Measurements from ENCODE around the gene OSBPL8.

The OSBPL8 gene

DNA sequence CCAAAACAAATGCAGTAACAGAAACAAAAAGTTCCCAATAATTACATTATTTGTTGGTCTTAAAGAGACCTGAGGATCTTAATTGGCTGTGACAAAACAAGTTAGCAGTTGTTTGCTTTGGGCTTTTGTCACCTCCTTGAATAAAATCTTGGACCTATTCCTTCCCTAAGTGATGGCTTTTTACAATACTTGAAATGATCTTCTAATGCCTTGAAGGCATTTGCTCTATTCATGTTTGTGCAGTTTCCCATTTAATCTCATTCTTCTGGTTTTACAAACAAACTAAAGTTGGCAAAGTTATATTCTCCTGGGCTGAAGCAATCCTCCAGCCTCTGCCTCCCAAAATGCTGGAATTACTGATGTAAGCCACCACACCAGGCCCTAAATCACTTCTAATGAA, 98.8 kb downstream of the OSBPL8 start:
- no peak for DNase-seq

- no peak for DNase-seq
Measured at GRCh38 chr12:76457818-76458217, 101.8 kb downstream of the OSBPL8 start.

GRCh38 chr12:76457010-76457409, 102.6 kb downstream of the OSBPL8 start:
- no peak for DNase-seq

- DNase-seq: peak; percentile 74
Measured at GRCh38 chr12:76455582-76456345, 103.8 kb downstream of the OSBPL8 start.

DNA sequence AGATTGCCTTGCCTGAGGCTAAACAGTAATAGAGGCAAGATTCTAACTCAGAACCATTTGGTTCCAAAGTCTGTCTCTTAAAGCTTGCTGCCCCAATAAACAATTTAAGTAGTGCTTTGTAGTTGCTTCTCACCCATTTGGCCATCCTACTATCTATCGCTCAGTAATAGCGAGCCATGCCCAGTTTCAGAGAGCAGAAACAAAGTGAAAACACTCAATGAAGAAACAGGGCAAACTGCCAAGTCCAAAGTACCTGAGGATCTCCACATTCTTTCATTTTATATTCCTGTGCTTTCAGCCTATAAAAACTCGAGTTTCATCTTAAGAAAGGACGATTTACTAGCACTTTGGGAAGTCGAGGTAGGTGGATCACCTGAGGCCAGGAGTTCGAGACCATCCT, 108.0 kb downstream of the OSBPL8 start:
- DNase-seq: no peak

DNA sequence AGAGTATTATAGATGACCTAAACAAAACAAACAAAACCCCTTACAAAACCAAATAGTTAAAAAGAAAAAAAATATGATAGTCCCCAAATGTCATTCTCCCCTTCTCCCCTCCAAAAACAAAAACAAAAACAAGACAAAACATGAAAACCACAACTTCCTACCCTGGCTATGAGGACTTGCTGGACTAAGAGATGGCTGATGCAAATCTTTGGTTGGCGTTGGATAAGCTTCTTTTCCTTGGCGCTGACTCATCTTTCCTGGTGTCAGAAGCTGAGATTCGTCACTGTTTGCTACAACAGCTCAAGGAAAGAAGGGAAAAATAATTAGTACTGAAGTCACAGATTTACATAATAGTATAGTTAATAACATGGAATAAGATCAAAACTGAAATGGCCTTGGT, 108.9 kb downstream of the OSBPL8 start:
- peak; percentile 64 for DNase-seq

DNA sequence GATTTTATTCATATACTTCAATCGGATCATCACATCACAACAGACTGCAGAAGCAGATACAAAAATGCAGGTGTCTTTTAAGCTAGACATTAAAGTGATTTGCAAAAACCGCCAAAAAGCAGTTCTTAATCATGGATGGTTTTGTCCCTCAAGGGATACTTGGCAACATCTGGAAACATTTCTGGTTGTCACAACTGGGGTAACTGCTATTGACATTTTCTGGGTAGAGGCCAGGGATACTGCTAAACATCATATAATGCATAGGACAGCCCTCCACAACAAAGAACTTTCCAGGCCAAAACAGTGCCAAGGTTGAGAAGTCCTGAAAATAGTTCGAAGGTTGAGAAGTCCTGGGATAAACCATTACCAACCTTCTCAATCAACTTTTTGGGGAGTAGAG, 109.6 kb downstream of the OSBPL8 start:
- DNase-seq: no peak

GRCh38 chr12:76449583-76449982, 110.0 kb downstream of the OSBPL8 start:
- DNase-seq: no peak

GRCh38 chr12:76449016-76449415, 110.6 kb downstream of the OSBPL8 start:
- no peak for DNase-seq

DNA sequence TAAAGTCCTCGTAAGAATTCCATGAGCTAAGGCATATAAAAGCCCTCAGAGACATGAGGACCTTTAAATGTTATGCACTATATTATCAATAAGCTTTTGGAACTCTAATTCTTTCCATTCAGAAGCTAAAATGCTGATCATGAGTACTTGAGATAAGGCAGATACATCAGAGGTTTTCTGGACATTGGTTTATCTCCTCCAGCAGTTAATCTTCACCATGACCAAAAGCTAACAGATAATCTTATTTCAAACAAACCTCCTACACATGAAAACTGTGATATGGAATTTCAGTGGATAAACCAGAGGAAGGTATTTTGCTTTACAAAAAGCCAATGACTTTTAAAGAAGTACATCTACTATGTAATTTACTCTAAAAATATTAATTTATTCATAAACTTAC, 113.5 kb downstream of the OSBPL8 start:
- DNase-seq: no peak

DNA sequence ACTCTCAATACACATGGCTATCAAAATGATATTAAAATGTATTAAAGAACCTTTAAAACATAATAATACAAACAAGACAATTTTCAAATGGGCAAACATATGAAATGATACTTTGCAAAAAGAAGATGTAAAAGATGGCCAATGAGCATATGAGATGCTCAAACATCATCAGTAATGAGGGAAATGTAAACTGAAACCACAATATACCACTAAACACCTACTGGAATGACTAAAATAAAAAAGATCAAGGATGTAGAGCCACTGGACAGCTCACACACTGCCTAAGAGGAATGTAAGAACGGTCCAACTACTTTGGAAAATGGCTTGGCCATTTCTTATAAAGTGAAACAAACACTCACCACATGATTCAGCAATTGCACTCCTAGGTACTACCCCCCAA, 114.1 kb downstream of the OSBPL8 start:
- DNase-seq: no peak

- no peak for DNase-seq
Measured at GRCh38 chr12:76444408-76444984, 115.1 kb downstream of the OSBPL8 start.

DNA sequence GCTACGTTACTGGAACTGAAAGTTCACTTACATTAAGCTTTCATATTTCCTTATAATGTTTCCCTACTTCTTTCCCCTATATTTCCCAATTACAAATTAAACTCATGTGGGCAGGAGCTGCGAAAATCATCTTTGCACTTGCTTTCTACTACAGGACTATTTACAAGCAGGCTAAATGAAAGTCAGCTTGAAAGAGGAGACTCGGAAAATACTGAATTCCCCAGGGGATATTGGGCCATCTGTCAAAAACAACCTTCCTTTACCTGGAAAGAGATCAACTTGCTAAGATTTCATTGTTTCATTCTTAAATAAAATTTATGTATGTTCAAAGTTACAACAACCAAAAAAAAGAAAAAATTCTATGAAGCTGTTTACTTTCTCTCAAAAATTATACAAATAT, 118.6 kb downstream of the OSBPL8 start:
- DNase-seq: no peak

DNA sequence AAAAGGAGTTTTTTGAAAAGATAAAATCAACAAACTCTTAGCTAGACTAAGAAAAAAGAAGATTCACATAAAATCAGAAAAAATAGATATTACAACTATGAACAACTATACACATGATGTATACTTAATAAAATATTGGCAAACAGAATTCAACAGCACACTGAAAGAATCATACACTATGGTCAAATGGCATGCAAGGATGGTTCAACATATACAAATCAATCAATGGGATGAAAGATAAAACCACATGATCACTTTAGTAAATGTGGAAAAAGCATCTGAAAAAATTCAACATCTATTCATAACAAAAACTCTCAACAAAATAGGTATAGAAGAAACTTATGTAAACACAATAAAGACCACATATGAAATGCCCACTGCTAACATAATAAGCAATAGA, 126.8 kb downstream of the OSBPL8 start:
- no peak for DNase-seq

DNA sequence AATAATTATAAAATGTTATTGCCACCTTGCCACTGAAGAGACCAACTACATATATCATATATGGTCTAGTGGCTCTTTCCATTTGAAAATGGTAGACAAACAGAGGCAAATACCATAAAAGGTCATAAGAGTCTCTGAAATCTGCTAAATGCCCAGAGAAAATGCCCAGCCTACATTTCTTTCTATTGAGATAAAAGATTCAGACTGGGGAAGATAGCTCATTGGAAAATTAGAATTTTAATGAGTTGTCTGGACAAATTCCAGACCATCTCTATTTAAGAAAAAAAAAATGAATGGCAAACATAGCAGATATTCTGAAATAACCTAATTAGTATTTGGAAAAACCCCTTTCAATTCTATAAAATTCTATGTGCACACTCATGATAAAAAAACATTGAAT, 131.5 kb downstream of the OSBPL8 start:
- no peak for DNase-seq

GRCh38 chr12:76426160-76426559, 133.4 kb downstream of the OSBPL8 start:
- DNase-seq: no peak

- DNase-seq: no peak
Measured at GRCh38 chr12:76424941-76425340, 134.6 kb downstream of the OSBPL8 start.

DNA sequence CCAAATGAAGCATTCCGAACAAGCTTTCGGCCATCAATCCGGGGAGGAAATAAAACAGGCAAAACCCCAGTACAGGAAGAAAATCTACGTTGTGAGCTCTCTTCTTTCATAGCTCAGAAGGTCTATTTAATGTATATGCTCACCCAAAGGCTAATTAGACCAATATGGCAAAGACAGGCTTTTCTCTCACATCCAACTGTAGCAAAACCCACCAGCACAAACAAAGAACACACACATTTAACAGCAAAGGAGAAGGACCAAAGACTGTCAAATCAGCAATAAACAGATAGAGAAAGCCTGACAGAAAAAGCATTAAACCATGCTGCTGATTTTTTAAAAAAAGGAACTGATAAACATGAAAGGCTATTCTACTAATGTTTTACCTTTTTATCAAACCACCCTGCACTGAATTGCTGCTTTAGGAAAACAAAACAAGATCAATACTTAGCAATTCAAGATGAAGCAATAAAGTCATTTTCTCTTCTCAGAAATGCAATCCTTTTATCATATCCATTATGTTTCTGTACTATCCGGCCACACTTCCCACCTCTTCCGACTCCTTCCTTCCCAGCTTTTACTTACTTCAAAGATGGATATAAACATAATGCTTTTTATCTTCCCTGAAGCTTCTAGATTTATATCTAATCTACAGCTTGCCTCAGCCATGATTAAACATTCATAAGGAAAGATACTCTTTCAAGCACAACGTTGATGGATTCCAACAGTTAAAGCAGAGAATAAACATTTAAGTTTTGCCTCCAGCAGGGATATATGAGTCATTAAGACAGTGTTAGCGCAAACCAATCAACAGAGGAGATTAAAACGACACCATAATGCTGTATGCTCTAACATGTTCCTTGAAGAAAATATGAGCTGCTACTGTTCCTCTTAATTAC, 136.8 kb downstream of the OSBPL8 start:
- DNase-seq: no peak

DNA sequence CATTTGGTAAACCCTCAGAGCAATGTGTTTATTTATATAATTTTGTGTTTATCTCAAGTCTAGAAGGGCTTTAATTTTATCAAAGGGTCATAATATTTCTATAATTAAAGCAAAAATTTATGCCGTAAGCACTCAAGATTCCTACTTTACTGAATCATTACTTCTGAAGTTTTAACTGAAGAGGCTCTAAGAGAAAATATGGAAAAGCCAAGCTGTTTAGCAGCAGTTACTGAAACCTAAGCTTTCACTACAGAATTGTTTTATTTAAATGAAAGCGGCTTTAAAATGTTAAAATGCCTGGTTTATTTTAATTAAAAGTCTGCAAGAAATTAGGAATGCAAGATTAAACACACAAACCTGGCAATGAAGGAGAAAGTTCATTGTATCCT, 137.4 kb downstream of the OSBPL8 start:
- no peak for DNase-seq

GRCh38 chr12:76421046-76421445, 138.5 kb downstream of the OSBPL8 start:
- no peak for DNase-seq

DNA sequence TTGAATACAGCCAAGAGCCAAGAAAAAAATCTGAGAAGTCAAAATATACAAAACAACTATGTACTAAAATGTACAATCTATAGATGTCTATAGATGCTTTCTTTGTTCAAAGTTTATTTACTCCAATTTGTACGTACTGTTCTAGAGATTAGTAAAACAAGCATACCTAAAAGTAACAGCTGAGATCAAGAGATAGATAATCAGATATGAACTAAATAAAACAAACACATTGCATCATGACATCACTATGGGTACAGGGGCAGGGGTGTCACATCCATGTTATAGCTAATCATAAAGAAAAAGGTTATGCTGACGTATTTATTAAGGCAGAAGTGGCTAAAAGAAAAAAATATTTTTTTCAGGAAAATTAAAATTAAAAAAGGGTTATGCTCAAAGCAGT, 139.3 kb downstream of the OSBPL8 start:
- DNase-seq: no peak

GRCh38 chr12:76417116-76417515, 142.5 kb downstream of the OSBPL8 start:
- no peak for DNase-seq

DNA sequence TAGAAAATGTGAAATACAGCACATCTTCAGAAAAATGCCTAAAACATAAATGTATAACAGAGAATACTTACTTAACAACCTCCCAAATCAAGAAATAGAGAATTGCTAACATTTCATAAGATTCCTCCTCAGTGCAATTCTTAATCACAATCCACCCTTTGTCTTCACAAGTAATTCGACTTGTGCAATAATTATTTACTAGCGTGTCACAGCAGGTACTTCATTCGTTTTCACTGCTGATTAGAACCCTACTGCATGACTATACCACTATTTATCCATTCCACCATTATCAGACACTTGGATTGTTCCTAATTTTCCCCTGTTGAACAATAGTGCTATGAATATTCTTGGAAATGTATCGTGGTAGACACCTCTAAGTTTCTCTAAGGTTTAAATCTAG, 146.4 kb downstream of the OSBPL8 start:
- DNase-seq: no peak

- DNase-seq: no peak
Measured at GRCh38 chr12:76410781-76411180, 148.8 kb downstream of the OSBPL8 start.

Data from islet precursor cell (in vitro differentiated cells).